ENCODE measurements around the gene CPPED1.

The CPPED1 gene

DNA sequence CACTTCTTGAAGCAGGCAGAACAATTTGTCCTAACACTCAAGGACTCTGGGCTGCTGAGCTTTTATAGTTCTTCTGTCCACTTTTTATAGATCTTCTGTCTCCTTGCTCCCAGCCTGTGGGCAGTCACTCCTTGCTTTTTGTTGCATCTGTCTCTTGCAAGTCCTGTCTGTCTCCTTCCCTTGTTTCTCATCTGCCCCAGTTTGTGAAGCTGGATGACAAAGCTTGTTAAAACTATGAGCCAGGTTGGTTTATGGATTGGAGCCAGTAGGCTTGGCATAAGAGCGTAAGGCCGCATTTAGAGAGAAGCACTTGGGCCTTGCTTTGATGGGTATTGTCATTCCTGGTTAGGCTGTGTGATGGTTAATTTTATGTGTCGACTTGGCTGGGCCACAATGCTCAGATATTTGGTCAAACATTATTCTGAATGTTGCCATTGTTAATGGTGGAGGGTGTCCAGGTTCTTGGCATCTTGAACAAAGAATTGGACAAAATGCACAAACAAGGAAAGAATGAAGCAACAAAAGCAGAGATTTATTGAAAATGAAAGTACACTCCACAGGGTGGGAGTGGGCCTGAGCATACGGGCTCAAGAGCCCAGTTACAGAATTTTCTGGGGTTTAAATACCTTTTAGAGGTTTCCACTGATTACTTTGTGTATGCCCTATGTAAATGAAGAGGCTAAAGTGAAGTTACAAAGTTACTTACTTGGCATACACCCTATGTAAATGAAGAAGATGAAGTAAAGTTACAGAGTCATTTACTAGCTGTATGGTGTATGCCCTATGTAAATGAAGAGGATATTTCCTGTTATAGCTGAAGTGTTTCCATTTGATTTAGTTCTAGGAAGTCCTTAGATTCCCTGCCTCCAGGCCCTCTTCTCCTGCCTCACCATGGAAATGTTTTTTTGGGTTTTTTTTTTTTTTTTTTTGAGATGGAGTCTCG lies 8.0 kb upstream of the CPPED1 start:
- H3K27ac ChIP-seq, result no peak overlapping the region
- DNase-seq (ENCODE audit: low spot score), result no peak

DNA sequence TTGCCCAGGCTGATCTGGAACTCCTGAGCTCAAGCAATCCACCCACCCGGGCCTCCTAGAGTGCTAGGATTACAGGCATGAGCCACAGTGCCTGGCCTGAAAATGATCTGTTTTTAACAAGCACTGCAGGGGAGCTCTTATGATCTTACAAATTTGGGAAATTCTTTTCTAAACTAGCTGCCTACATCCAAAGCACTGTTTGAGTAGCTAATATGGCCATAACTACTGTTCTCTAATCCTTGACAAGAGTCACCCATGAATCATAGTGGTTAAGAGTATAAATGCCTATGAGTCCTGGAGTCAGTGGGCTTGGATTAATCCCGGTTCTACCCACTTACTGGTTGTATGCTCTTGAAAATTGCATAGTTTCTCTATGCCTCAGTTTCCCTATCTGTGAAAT lies 1.4 kb upstream of the CPPED1 start:
- TF ChIP-seq, protein P1, sequence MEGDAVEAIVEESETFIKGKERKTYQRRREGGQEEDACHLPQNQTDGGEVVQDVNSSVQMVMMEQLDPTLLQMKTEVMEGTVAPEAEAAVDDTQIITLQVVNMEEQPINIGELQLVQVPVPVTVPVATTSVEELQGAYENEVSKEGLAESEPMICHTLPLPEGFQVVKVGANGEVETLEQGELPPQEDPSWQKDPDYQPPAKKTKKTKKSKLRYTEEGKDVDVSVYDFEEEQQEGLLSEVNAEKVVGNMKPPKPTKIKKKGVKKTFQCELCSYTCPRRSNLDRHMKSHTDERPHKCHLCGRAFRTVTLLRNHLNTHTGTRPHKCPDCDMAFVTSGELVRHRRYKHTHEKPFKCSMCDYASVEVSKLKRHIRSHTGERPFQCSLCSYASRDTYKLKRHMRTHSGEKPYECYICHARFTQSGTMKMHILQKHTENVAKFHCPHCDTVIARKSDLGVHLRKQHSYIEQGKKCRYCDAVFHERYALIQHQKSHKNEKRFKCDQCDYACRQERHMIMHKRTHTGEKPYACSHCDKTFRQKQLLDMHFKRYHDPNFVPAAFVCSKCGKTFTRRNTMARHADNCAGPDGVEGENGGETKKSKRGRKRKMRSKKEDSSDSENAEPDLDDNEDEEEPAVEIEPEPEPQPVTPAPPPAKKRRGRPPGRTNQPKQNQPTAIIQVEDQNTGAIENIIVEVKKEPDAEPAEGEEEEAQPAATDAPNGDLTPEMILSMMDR (IDR thresholded peaks at IDR 0.05), result no peak
- DNase-seq (ENCODE audit: low spot score), result no peak

More for the DNA sequence above, 8.0 kb upstream of the CPPED1 start:
- no peak overlapping the region for H3K4me3 ChIP-seq
- TF ChIP-seq, protein P1 (IDR thresholded peaks at IDR 0.05), result no peak

DNA sequence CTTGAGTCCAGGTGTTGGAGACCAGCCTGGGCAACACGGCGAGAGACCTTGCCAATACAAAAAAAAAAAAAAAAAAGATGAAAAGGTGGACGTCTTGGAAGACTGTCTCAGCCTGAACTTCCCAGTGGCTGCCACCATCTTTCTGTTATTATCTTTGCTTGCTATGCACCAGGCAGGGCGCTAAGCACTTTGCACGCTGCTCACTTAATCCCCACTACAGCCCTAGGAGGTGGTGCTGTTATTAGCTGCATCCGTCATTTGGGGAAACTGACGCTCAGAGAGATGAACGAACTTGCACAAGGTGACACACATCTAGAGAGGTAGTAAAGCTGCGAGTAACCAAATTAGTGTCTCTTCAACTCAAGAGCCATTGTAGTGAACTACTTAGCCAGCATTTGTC lies 708 bp upstream of the CPPED1 start:
- Histone ChIP-seq H3K27ac (no peak overlapping the region), H3K4me3 (peak overlapping the region; percentile 73)
- TF ChIP-seq, protein P1 (IDR thresholded peaks at IDR 0.05), result no peak
- DNase-seq (ENCODE audit: low spot score), result peak; percentile 38

More for the DNA sequence above, 1.4 kb upstream of the CPPED1 start:
- Histone ChIP-seq H3K27ac (no peak overlapping the region), H3K4me3 (no peak overlapping the region)

DNA sequence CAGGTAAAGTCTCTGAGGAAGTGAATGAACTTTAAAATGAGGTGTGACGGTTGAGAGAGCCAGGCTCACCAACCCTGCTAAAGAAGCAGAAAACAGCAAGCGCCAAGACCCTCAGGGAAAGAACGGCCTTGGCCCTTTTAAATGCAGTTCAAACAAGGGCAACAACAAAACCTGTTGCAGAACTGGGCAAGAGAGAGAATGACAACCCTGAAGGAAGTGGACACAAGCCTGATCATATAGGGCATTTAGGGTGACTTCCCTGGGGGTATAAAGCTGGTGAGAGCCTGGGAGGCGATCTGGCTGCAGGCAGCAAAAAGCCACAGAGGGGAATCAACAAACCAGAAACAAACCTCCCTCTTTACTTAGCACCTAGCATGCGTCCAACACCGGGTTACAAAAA lies 1.0 kb downstream of the CPPED1 start:
- H3K27ac ChIP-seq, result peak overlapping the region in 1 of 2 donors; percentile 84
- TF ChIP-seq, protein P1 (IDR thresholded peaks at IDR 0.05), result no peak
- H3K4me3 ChIP-seq, result peak overlapping the region; percentile 73
- no peak for DNase-seq (ENCODE audit: low spot score)

DNA sequence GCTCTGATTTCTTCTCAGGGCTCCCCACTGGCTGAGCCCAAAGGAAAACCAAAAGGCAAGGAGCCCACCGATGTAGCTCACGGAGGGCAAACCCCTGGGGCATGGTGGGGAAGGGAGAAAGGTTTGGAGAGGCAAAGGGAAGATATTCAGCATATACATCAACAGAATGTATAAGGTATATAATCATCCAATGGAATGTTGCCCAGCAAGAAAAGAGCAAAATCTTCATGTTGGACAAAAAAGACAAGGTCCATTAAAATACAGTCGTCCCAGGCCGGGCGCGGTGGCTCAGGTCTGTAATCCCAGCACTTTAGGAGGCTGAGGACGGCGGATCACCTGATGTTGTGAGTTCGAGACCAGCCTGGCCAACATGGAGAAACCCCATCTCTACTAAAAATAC lies 1.6 kb downstream of the CPPED1 start:
- peak overlapping the region in 1 of 2 donors; percentile 84 for H3K27ac ChIP-seq
- TF ChIP-seq, protein P1 (IDR thresholded peaks at IDR 0.05), result no peak
- DNase-seq (ENCODE audit: low spot score), result no peak
- H3K4me3 ChIP-seq, result peak overlapping the region; percentile 73

DNA sequence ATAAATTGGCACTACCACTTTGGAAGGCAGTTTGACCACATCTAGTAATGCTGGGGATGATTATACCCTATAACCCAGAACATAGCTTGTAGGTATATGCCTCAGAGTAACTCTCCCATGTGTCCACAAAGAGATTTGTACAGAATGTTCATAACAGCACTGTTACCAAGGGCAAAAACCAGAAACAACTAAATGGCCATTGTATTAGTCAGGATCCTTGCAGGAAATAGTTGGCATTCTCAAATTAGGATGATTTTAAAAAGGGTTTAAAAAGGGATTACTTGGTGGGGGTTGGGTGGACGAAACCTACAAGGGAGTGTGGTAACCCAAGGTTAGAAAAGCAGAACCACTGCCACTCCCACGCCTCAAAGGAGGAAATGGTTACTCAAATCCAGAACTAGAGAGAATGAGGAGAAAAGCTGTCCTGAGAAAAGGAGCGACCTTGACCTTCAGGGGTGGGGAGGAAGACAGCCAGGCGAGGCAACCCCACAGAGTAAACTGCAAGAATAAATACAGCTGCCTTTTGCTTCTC lies 2.1 kb downstream of the CPPED1 start:
- DNase-seq (ENCODE audit: low spot score), result no peak
- Histone ChIP-seq H3K27ac (peak overlapping the region in 1 of 2 donors; percentile 84), H3K4me3 (peak overlapping the region; percentile 73)
- TF ChIP-seq, protein P1 (IDR thresholded peaks at IDR 0.05), result no peak
